Measurements from ENCODE around the gene OGDH.

OGDH gene

GRCh38 chr7:44755698-44756627 is 149.5 kb downstream of the OGDH start:
- TF ChIP-seq REST (IDR thresholded peaks at IDR 0.05; ENCODE audit: insufficient read depth in 1 of 2, low read depth in 2 of 2, low read length in 2 of 2) (no peak), TAF1 (IDR thresholded peaks at IDR 0.05; ENCODE audit: borderline replicate concordance, insufficient read depth, low read length) (no peak), FOXP2 (optimal IDR thresholded peaks at IDR 0.05; ENCODE audit: borderline replicate concordance, extremely low read depth, extremely low read length, insufficient read depth) (no peak), POLR2AphosphoS5 (IDR thresholded peaks at IDR 0.05; ENCODE audit: low read depth, low read length) (no peak), SIN3A (IDR thresholded peaks at IDR 0.05; ENCODE audit: borderline replicate concordance, insufficient read depth, low read length) (no peak)

- TF ChIP-seq TAF1 (IDR thresholded peaks at IDR 0.05; ENCODE audit: borderline replicate concordance, insufficient read depth, low read length), result no peak
- TF ChIP-seq POLR2AphosphoS5 (IDR thresholded peaks at IDR 0.05; ENCODE audit: low read depth, low read length), result no peak
- TF ChIP-seq REST (IDR thresholded peaks at IDR 0.05; ENCODE audit: insufficient read depth in 1 of 2, low read depth in 2 of 2, low read length in 2 of 2), result no peak
- TF ChIP-seq SIN3A (IDR thresholded peaks at IDR 0.05; ENCODE audit: borderline replicate concordance, insufficient read depth, low read length), result no peak
- TF ChIP-seq FOXP2 (optimal IDR thresholded peaks at IDR 0.05; ENCODE audit: borderline replicate concordance, extremely low read depth, extremely low read length, insufficient read depth), result no peak
Measured at GRCh38 chr7:44756904-44757303, 150.5 kb downstream of the OGDH start.

GRCh38 chr7:44757311-44757710 is 150.9 kb downstream of the OGDH start:
- TF ChIP-seq TAF1 (IDR thresholded peaks at IDR 0.05; ENCODE audit: borderline replicate concordance, insufficient read depth, low read length), result no peak
- no peak for TF ChIP-seq SIN3A (IDR thresholded peaks at IDR 0.05; ENCODE audit: borderline replicate concordance, insufficient read depth, low read length)
- no peak for TF ChIP-seq FOXP2 (optimal IDR thresholded peaks at IDR 0.05; ENCODE audit: borderline replicate concordance, extremely low read depth, extremely low read length, insufficient read depth)
- no peak for TF ChIP-seq REST (IDR thresholded peaks at IDR 0.05; ENCODE audit: insufficient read depth in 1 of 2, low read depth in 2 of 2, low read length in 2 of 2)
- TF ChIP-seq POLR2AphosphoS5 (IDR thresholded peaks at IDR 0.05; ENCODE audit: low read depth, low read length), result no peak

- TF ChIP-seq REST (IDR thresholded peaks at IDR 0.05; ENCODE audit: insufficient read depth in 1 of 2, low read depth in 2 of 2, low read length in 2 of 2), result no peak
Measured at GRCh38 chr7:44757739-44758138, 151.3 kb downstream of the OGDH start.

Measured in PFSK-1 (cell line).